ENCODE results near the gene ABCB4.

The ABCB4 gene

GRCh38 chr7:87505557-87506245, 30.2 kb upstream of the ABCB4 start:
- no peak for TF ChIP-seq CTCF (IDR thresholded peaks at IDR 0.05)
- no peaks in the 10 kb centered on the region for H3K9me3 ChIP-seq
- no peaks in the 10 kb centered on the region for H3K27me3 ChIP-seq
- no peak overlapping the region for H3K4me3 ChIP-seq (ENCODE audit: low read depth in 1 of 2, low read length in 1 of 2)
- H3K4me1 ChIP-seq (ENCODE audit: control insufficient read depth in 1 of 2, insufficient read depth in 1 of 2, low read depth in 1 of 2, low read length in 1 of 2) = no peaks in the 10 kb centered on the region
- H3K36me3 ChIP-seq = no peaks in the 10 kb centered on the region
- H3K27ac ChIP-seq = no peak overlapping the region

GRCh38 chr7:87505122-87505521, 29.6 kb upstream of the ABCB4 start:
- no peak for TF ChIP-seq CTCF (IDR thresholded peaks at IDR 0.05)
- no peaks in the 10 kb centered on the region for H3K36me3 ChIP-seq
- no peaks in the 10 kb centered on the region for H3K9me3 ChIP-seq
- no peak overlapping the region for H3K27ac ChIP-seq
- no peaks in the 10 kb centered on the region for H3K4me1 ChIP-seq (ENCODE audit: control insufficient read depth in 1 of 2, insufficient read depth in 1 of 2, low read depth in 1 of 2, low read length in 1 of 2)
- H3K27me3 ChIP-seq = no peaks in the 10 kb centered on the region
- no peak overlapping the region for H3K4me3 ChIP-seq (ENCODE audit: low read depth in 1 of 2, low read length in 1 of 2)

GRCh38 chr7:87499494-87499893, 24.0 kb upstream of the ABCB4 start:
- no peaks in the 10 kb centered on the region for H3K27me3 ChIP-seq
- H3K9me3 ChIP-seq = no peaks in the 10 kb centered on the region
- TF ChIP-seq CTCF (IDR thresholded peaks at IDR 0.05) = no peak
- no peak overlapping the region for H3K27ac ChIP-seq
- no peaks in the 10 kb centered on the region for H3K4me1 ChIP-seq (ENCODE audit: control insufficient read depth in 1 of 2, insufficient read depth in 1 of 2, low read depth in 1 of 2, low read length in 1 of 2)
- H3K36me3 ChIP-seq = no peaks in the 10 kb centered on the region
- H3K4me3 ChIP-seq (ENCODE audit: low read depth in 1 of 2, low read length in 1 of 2) = no peak overlapping the region

- H3K4me3 ChIP-seq (ENCODE audit: low read depth in 1 of 2, low read length in 1 of 2) = no peak overlapping the region
- no peaks in the 10 kb centered on the region for H3K36me3 ChIP-seq
- H3K27ac ChIP-seq = no peak overlapping the region
- no peaks in the 10 kb centered on the region for H3K4me1 ChIP-seq (ENCODE audit: control insufficient read depth in 1 of 2, insufficient read depth in 1 of 2, low read depth in 1 of 2, low read length in 1 of 2)
- H3K9me3 ChIP-seq = no peaks in the 10 kb centered on the region
- no peaks in the 10 kb centered on the region for H3K27me3 ChIP-seq
- no peak for TF ChIP-seq CTCF (IDR thresholded peaks at IDR 0.05)
Measured at GRCh38 chr7:87498893-87499292, 23.4 kb upstream of the ABCB4 start.

- Histone ChIP-seq H3K4me1 (ENCODE audit: control insufficient read depth in 1 of 2, insufficient read depth in 1 of 2, low read depth in 1 of 2, low read length in 1 of 2) (no peaks in the 10 kb centered on the region), H3K36me3 (no peaks in the 10 kb centered on the region), H3K27ac (no peak overlapping the region), H3K9me3 (no peaks in the 10 kb centered on the region), H3K4me3 (ENCODE audit: low read depth in 1 of 2, low read length in 1 of 2) (no peak overlapping the region), H3K27me3 (no peaks in the 10 kb centered on the region)
- no peak for TF ChIP-seq CTCF (IDR thresholded peaks at IDR 0.05)
Measured at GRCh38 chr7:87497482-87497881, 22.0 kb upstream of the ABCB4 start.

Data from neutrophil (primary cell).